T-helper 2 cell treated with Interferon-gamma antibody and Interleukin-4, amounts not matched to agents 5 μg/mL and 100 μg/mL, for 36 hours (primary cell): ENCODE measurements around the gene SLC25A39.
A peak's percentile ranks its signal among the peaks of the same experiment; 100 is the strongest.
"Not testable (repeated sequence)": the region's sequence is repeated elsewhere in the genome, so short reads cannot be mapped to it uniquely, and the experiment has no call there.

Source experiments
- DNase-seq: peaks from one replicate; pipeline ENCODE4 v3.0.0; 2021; ENCODE audit warnings: low spot score
- H3K27ac Mint-ChIP-seq: one replicate; pipeline ENCODE4 v1.8.0; 2021; ENCODE audit warnings: mild to moderate bottlenecking, mixed read lengths
- H3K27me3 Mint-ChIP-seq: one replicate; pipeline ENCODE4 v1.8.0; 2021; ENCODE audit warnings: low read depth, mixed read lengths
- H3K36me3 Mint-ChIP-seq: one replicate; pipeline ENCODE4 v1.8.0; 2021; ENCODE audit warnings: low read depth, mixed read lengths
- H3K4me1 Mint-ChIP-seq: one replicate; pipeline ENCODE4 v1.8.0; 2021; ENCODE audit warnings: low read depth, mixed read lengths
- H3K4me3 Mint-ChIP-seq: one replicate; pipeline ENCODE4 v1.8.0; 2022; ENCODE audit warnings: mild to moderate bottlenecking, moderate library complexity, mixed read lengths
- H3K9me3 Mint-ChIP-seq: one replicate; pipeline ENCODE4 v1.8.0; 2021; ENCODE audit warnings: mixed read lengths

Gene SLC25A39

GRCh38 chr17:44348988-44349364 lies 24.4 kb upstream of the SLC25A39 start:
- peaks cover 3% of the 10 kb centered on the region for H3K36me3 Mint-ChIP-seq
- H3K27ac Mint-ChIP-seq, result no peak overlapping the region

GRCh38 chr17:44348234-44348987 lies 23.8 kb upstream of the SLC25A39 start:
- Mint-ChIP-seq H3K4me3 (no peak overlapping the region), H3K9me3 (no peaks in the 10 kb centered on the region), H3K36me3 (peaks cover 3% of the 10 kb centered on the region), H3K4me1 (peaks cover 14% of the 10 kb centered on the region), H3K27ac (no peak overlapping the region), H3K27me3 (peaks cover 5% of the 10 kb centered on the region)
- no peak for DNase-seq

More at GRCh38 chr17:44348988-44349364, 24.4 kb upstream of the SLC25A39 start:
- Mint-ChIP-seq H3K4me3 (no peak overlapping the region), H3K27me3 (no peaks in the 10 kb centered on the region), H3K4me1 (peaks cover 14% of the 10 kb centered on the region), H3K9me3 (no peaks in the 10 kb centered on the region)
- no peak for DNase-seq

- not testable (repeated sequence) for H3K36me3 Mint-ChIP-seq, H3K4me3 Mint-ChIP-seq, H3K27ac Mint-ChIP-seq, H3K9me3 Mint-ChIP-seq, DNase-seq, H3K27me3 Mint-ChIP-seq
- H3K4me1 Mint-ChIP-seq, result peaks cover 14% of the 10 kb centered on the region
These were observed 22.8 kb upstream of the SLC25A39 start for GRCh38 chr17:44347206-44348055.

- Mint-ChIP-seq H3K4me1 (peaks cover 14% of the 10 kb centered on the region), H3K36me3 (no peaks in the 10 kb centered on the region), H3K4me3 (peak overlapping the region; percentile 95), H3K27me3 (peaks cover 12% of the 10 kb centered on the region), H3K27ac (no peak overlapping the region), H3K9me3 (no peaks in the 10 kb centered on the region)
- no peak for DNase-seq
These were observed 21.6 kb upstream of the SLC25A39 start for GRCh38 chr17:44346064-44346844.

GRCh38 chr17:44345454-44346026 lies 20.9 kb upstream of the SLC25A39 start:
- H3K4me3 Mint-ChIP-seq, result peak overlapping the region; percentile 95
- peaks cover 12% of the 10 kb centered on the region for H3K27me3 Mint-ChIP-seq
- H3K27ac Mint-ChIP-seq, result peak overlapping the region; percentile 82
- no peak for DNase-seq
- H3K4me1 Mint-ChIP-seq, result peaks cover 14% of the 10 kb centered on the region
- no peaks in the 10 kb centered on the region for H3K9me3 Mint-ChIP-seq
- no peaks in the 10 kb centered on the region for H3K36me3 Mint-ChIP-seq

- H3K27ac Mint-ChIP-seq, result peak within 1 kb of the TSS; percentile 82
- H3K36me3 Mint-ChIP-seq, result no peaks in the 10 kb centered on the region
- peaks cover 14% of the 10 kb centered on the region for H3K4me1 Mint-ChIP-seq
- peaks cover 16% of the 10 kb centered on the region for H3K27me3 Mint-ChIP-seq
- H3K9me3 Mint-ChIP-seq, result no peaks in the 10 kb centered on the region
- peak within 1 kb of the TSS; percentile 95 for H3K4me3 Mint-ChIP-seq
- peak; percentile 88 for DNase-seq
These were observed 20.4 kb upstream of the SLC25A39 start, which contains the start of gene GRN for GRCh38 chr17:44344939-44345453. Gene GRN (plus strand): TSS chr17:44345302. CDS start chr17:44349165, 3,863 bp downstream.

- no peak overlapping the region for H3K27ac Mint-ChIP-seq
- peaks cover 16% of the 10 kb centered on the region for H3K27me3 Mint-ChIP-seq
- no peaks in the 10 kb centered on the region for H3K9me3 Mint-ChIP-seq
- H3K4me3 Mint-ChIP-seq, result no peak overlapping the region
- H3K36me3 Mint-ChIP-seq, result no peaks in the 10 kb centered on the region
- H3K4me1 Mint-ChIP-seq, result peaks cover 14% of the 10 kb centered on the region
- DNase-seq, result no peak
These were observed 19.0 kb upstream of the SLC25A39 start for GRCh38 chr17:44343510-44344209.

GRCh38 chr17:44340553-44340952 lies 15.9 kb upstream of the SLC25A39 start:
- not testable (repeated sequence) for DNase-seq, H3K9me3 Mint-ChIP-seq, H3K4me1 Mint-ChIP-seq, H3K36me3 Mint-ChIP-seq, H3K4me3 Mint-ChIP-seq, H3K27ac Mint-ChIP-seq
- peaks cover 16% of the 10 kb centered on the region for H3K27me3 Mint-ChIP-seq

- H3K4me3 Mint-ChIP-seq, result no peak overlapping the region
- DNase-seq, result no peak
- H3K27ac Mint-ChIP-seq, result no peak overlapping the region
These were observed 14.1 kb upstream of the SLC25A39 start for GRCh38 chr17:44338702-44339101.

GRCh38 chr17:44335968-44336367 lies 11.3 kb upstream of the SLC25A39 start:
- DNase-seq, result no peak
- Mint-ChIP-seq H3K27me3 (peaks cover 3% of the 10 kb centered on the region), H3K4me1 (peaks cover 6% of the 10 kb centered on the region), H3K9me3 (no peaks in the 10 kb centered on the region), H3K36me3 (no peaks in the 10 kb centered on the region), H3K27ac (no peak overlapping the region), H3K4me3 (no peak overlapping the region)

More at GRCh38 chr17:44338702-44339101, 14.1 kb upstream of the SLC25A39 start:
- H3K4me1 Mint-ChIP-seq, result no peaks in the 10 kb centered on the region
- no peaks in the 10 kb centered on the region for H3K9me3 Mint-ChIP-seq
- H3K27me3 Mint-ChIP-seq, result peaks cover 13% of the 10 kb centered on the region
- H3K36me3 Mint-ChIP-seq, result no peaks in the 10 kb centered on the region

GRCh38 chr17:44335564-44335963 lies 10.9 kb upstream of the SLC25A39 start:
- Mint-ChIP-seq H3K27ac (no peak overlapping the region), H3K36me3 (no peaks in the 10 kb centered on the region), H3K27me3 (peaks cover 3% of the 10 kb centered on the region), H3K4me1 (peaks cover 6% of the 10 kb centered on the region), H3K9me3 (no peaks in the 10 kb centered on the region), H3K4me3 (no peak overlapping the region)
- DNase-seq, result no peak

GRCh38 chr17:44334727-44335126 lies 10.1 kb upstream of the SLC25A39 start:
- H3K27ac Mint-ChIP-seq, result no peak overlapping the region
- DNase-seq, result no peak

GRCh38 chr17:44334315-44334714 lies 9.7 kb upstream of the SLC25A39 start:
- H3K27me3 Mint-ChIP-seq, result no peaks in the 10 kb centered on the region
- H3K27ac Mint-ChIP-seq, result no peak overlapping the region
- no peak overlapping the region for H3K4me3 Mint-ChIP-seq
- H3K36me3 Mint-ChIP-seq, result no peaks in the 10 kb centered on the region
- H3K9me3 Mint-ChIP-seq, result no peaks in the 10 kb centered on the region
- no peak for DNase-seq
- H3K4me1 Mint-ChIP-seq, result peaks cover 6% of the 10 kb centered on the region

More at GRCh38 chr17:44334727-44335126, 10.1 kb upstream of the SLC25A39 start:
- Mint-ChIP-seq H3K36me3 (no peaks in the 10 kb centered on the region), H3K4me1 (peaks cover 6% of the 10 kb centered on the region), H3K9me3 (no peaks in the 10 kb centered on the region), H3K27me3 (no peaks in the 10 kb centered on the region), H3K4me3 (no peak overlapping the region)
